Endothelial cell of umbilical vein (primary cell): ENCODE results near the gene PIGZ.

ENCODE experiments used
- CTCF ChIP-seq, 2 donors: IDR thresholded peaks; 1 replicate in 1 of 2; 2 replicates in 1 of 2; pipeline ENCODE4 v1.5.1; 2011; ENCODE audit warnings: low read length in 2 of 2, mild to moderate bottlenecking in 2 of 2, moderate library complexity in 2 of 2, control low read depth in 1 of 2, inconsistent platforms in 1 of 2, low read depth in 1 of 2; ENCODE audit not compliant: insufficient read depth in 1 of 2; ENCODE audit errors: extremely low read depth in 1 of 2
- MYC ChIP-seq: IDR thresholded peaks from one replicate; pipeline ENCODE4 v1.6.1; 2011; ENCODE audit warnings: mild to moderate bottlenecking, low read depth, low read length
- POLR2AphosphoS5 ChIP-seq: IDR thresholded peaks from 2 replicates; pipeline ENCODE4 v1.6.1; 2012; ENCODE audit warnings: low read depth, mild to moderate bottlenecking, control low read depth, low read length, moderate library complexity; ENCODE audit not compliant: insufficient read depth
- TF ChIP-seq, protein P1 (sequence below): IDR thresholded peaks from 2 replicates; pipeline ENCODE4 v1.6.1; 2011; ENCODE audit not compliant: insufficient read depth, insufficient read length

GRCh38 chr3:196971094-196971698 is 2.6 kb upstream of the PIGZ start:
- no peak for TF ChIP-seq CTCF (IDR thresholded peaks at IDR 0.05; ENCODE audit: extremely low read depth in 1 of 2, insufficient read depth in 1 of 2, low read depth in 1 of 2, low read length in 2 of 2)
- no peak for TF ChIP-seq MYC
- TF ChIP-seq, protein P1, sequence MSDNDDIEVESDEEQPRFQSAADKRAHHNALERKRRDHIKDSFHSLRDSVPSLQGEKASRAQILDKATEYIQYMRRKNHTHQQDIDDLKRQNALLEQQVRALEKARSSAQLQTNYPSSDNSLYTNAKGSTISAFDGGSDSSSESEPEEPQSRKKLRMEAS, result no peak
- no peak for TF ChIP-seq POLR2AphosphoS5
